WTC11 (cell line): ENCODE measurements around the gene C17orf107. TPM values are rescaled to one million over a fixed set of nuclear protein-coding genes. Genes with fewer than 3 reads are reported as not detected.

ENCODE experiments used
- ATAC-seq: fragments of 200-7000 bp; cut with Tn5 transposase; 2 replicates; pipeline ENCODE4 v1.10.0; 2021; ENCODE audit warnings: mild to moderate bottlenecking, moderate library complexity
- CTCF ChIA-PET: fragments of 300-600 bp; sonication (Branson Sonifier 250); formaldehyde crosslinking; loops from one replicate; lab custom pipeline; 2021; ENCODE audit warnings: antibody characterized with exemption; lab: Charles Lee
- POLR2A ChIA-PET: fragments of 350-600 bp; sonication (Branson Sonifier 250); formaldehyde crosslinking; loops from one replicate; lab custom pipeline; 2021; ENCODE audit warnings: antibody characterized with exemption; lab: Charles Lee
- DNase-seq: peaks from one replicate; pipeline ENCODE4 v3.0.0; 2021; ENCODE audit warnings: low spot score
- H3K27ac Mint-ChIP-seq: 2 replicates; pipeline ENCODE4 v1.8.0; 2021; ENCODE audit warnings: mixed read lengths
- H3K27me3 Mint-ChIP-seq: 2 replicates; pipeline ENCODE4 v1.8.0; 2021; ENCODE audit warnings: low read depth, mild to moderate bottlenecking, moderate library complexity, mixed read lengths
- H3K36me3 Mint-ChIP-seq: 2 replicates; pipeline ENCODE4 v1.8.0; 2021; ENCODE audit warnings: mixed read lengths
- H3K4me1 Mint-ChIP-seq: 2 replicates; pipeline ENCODE4 v1.8.0; 2022; ENCODE audit warnings: mixed read lengths
- H3K4me3 Mint-ChIP-seq: 2 replicates; pipeline ENCODE4 v1.8.0; 2021; ENCODE audit warnings: mild to moderate bottlenecking, moderate library complexity, mixed read lengths
- H3K9me3 Mint-ChIP-seq: 2 replicates; pipeline ENCODE4 v1.8.0; 2021; ENCODE audit warnings: mixed read lengths
- AFF4 ChIP-seq: sonication (generic); formaldehyde crosslinking; IDR thresholded peaks from 2 replicates; pipeline ENCODE4 v1.8.1; 2023; ENCODE audit warnings: mild to moderate bottlenecking, missing genetic modification reagents, borderline replicate concordance
- ATF2 ChIP-seq: sonication (generic); formaldehyde crosslinking; IDR thresholded peaks from 2 replicates; pipeline ENCODE4 v1.8.1; 2022; ENCODE audit warnings: low read depth, missing genetic modification reagents, borderline replicate concordance
- ATF3 ChIP-seq: sonication (generic); formaldehyde crosslinking; conservative IDR thresholded peaks from 2 replicates; pipeline ENCODE4 v1.8.1; 2022; ENCODE audit warnings: mild to moderate bottlenecking, missing genetic modification reagents
- ATF6 ChIP-seq: sonication (generic); formaldehyde crosslinking; IDR thresholded peaks from 2 replicates; pipeline ENCODE4 v1.8.1; 2023; ENCODE audit warnings: mild to moderate bottlenecking, missing genetic modification reagents
- CDX4 ChIP-seq: fragments of 250-450 bp; sonication (Bioruptor Pico); IDR thresholded peaks from 2 replicates; pipeline ENCODE4 v1.9.0; 2021; ENCODE audit warnings: moderate library complexity, mild to moderate bottlenecking, inconsistent platforms, borderline replicate concordance
- ERG ChIP-seq: fragments of 250-450 bp; sonication (Bioruptor Pico); IDR thresholded peaks from 2 replicates; pipeline ENCODE4 v1.8.0; 2021; ENCODE audit warnings: mild to moderate bottlenecking
- ETV6 ChIP-seq: sonication (generic); formaldehyde crosslinking; IDR thresholded peaks from 2 replicates; pipeline ENCODE4 v1.8.1; 2022; ENCODE audit warnings: mild to moderate bottlenecking, missing genetic modification reagents
- FOXP1 ChIP-seq: sonication (generic); formaldehyde crosslinking; IDR thresholded peaks from 2 replicates; pipeline ENCODE4 v1.8.0; 2022; ENCODE audit warnings: missing genetic modification reagents, mild to moderate bottlenecking, moderate library complexity, borderline replicate concordance
- HMGA2 ChIP-seq: fragments of 250-450 bp; sonication (Bioruptor Pico); IDR thresholded peaks from 2 replicates; pipeline ENCODE4 v1.4.0; 2021; ENCODE audit warnings: mild to moderate bottlenecking, moderate library complexity
- IRF2 ChIP-seq: sonication (generic); formaldehyde crosslinking; IDR thresholded peaks from 2 replicates; pipeline ENCODE4 v1.8.0; 2022; ENCODE audit warnings: low read depth, missing genetic modification reagents, borderline replicate concordance
- MAX ChIP-seq: sonication (generic); formaldehyde crosslinking; IDR thresholded peaks from 2 replicates; pipeline ENCODE4 v1.8.0; 2022; ENCODE audit warnings: mild to moderate bottlenecking, missing genetic modification reagents
- MLX ChIP-seq: sonication (generic); formaldehyde crosslinking; IDR thresholded peaks from 2 replicates; pipeline ENCODE4 v1.8.1; 2023; ENCODE audit warnings: mild to moderate bottlenecking, missing genetic modification reagents, moderate library complexity
- RELA ChIP-seq: sonication (generic); formaldehyde crosslinking; IDR thresholded peaks from 2 replicates; pipeline ENCODE4 v1.8.1; 2022; ENCODE audit warnings: missing genetic modification reagents, mild to moderate bottlenecking, borderline replicate concordance
- SOX15 ChIP-seq: fragments of 250-450 bp; sonication (Bioruptor Pico); IDR thresholded peaks from 2 replicates; pipeline ENCODE4 v1.9.0; 2021; ENCODE audit warnings: mild to moderate bottlenecking
- SP1 ChIP-seq: sonication (generic); formaldehyde crosslinking; conservative IDR thresholded peaks from 2 replicates; pipeline ENCODE4 v1.8.1; 2022; ENCODE audit warnings: missing genetic modification reagents
- TCF7 ChIP-seq: sonication (generic); formaldehyde crosslinking; IDR thresholded peaks from 2 replicates; pipeline ENCODE4 v1.8.0; 2022; ENCODE audit warnings: mild to moderate bottlenecking, low read depth, missing genetic modification reagents, moderate library complexity
- ZBTB21 ChIP-seq: sonication (generic); formaldehyde crosslinking; IDR thresholded peaks from 2 replicates; pipeline ENCODE4 v1.8.1; 2023; ENCODE audit warnings: mild to moderate bottlenecking, missing genetic modification reagents, borderline replicate concordance
- ZMAT4 ChIP-seq: fragments of 250-450 bp; sonication (Bioruptor Pico); IDR thresholded peaks from 2 replicates; pipeline ENCODE4 v1.9.0; 2021; ENCODE audit warnings: mild to moderate bottlenecking
- ZNF219 ChIP-seq: sonication (generic); formaldehyde crosslinking; IDR thresholded peaks from 2 replicates; pipeline ENCODE4 v1.8.0; 2023; ENCODE audit warnings: missing genetic modification reagents, mild to moderate bottlenecking, borderline replicate concordance
- ZNF263 ChIP-seq: sonication (generic); formaldehyde crosslinking; IDR thresholded peaks from 2 replicates; pipeline ENCODE4 v1.8.1; 2022; ENCODE audit warnings: low read depth, mild to moderate bottlenecking, moderate library complexity, missing genetic modification reagents
- ZNF671 ChIP-seq: fragments of 250-450 bp; sonication (Bioruptor Pico); IDR thresholded peaks from 2 replicates; pipeline ENCODE4 v1.8.0; 2021; ENCODE audit warnings: mild to moderate bottlenecking
- total RNA-seq: library from RNA; stranded (reverse); gene quantifications from 3 replicates; pipeline ENCODE4 v1.2.3, GENCODE V29; 2021

Gene C17orf107
- total RNA-seq, 1 experiment from 2014 or later: 8.7 TPM

- Mint-ChIP-seq H3K27ac (peak overlapping the region; percentile 88), H3K36me3 (no peaks in the 10 kb centered on the region), H3K4me3 (no peak overlapping the region), H3K4me1 (peaks cover 71% of the 10 kb centered on the region), H3K9me3 (no peaks in the 10 kb centered on the region), H3K27me3 (no peaks in the 10 kb centered on the region)
- DNase-seq: no peak
- CTCF ChIA-PET: interaction anchor here (1.5 kb wide), 1 partner anchor 10 kb away, joined by 3 read pairs; no protein-coding TSS in a partner anchor
- no peak for TF ChIP-seq AFF4 (CRISPR knock-in tag)
- TF ChIP-seq FOXP1 (CRISPR knock-in tag): no peak
- TF ChIP-seq ETV6 (CRISPR knock-in tag): no peak
- no peak for TF ChIP-seq IRF2 (CRISPR knock-in tag)
- no peak for TF ChIP-seq SP1
- TF ChIP-seq ZNF263 (CRISPR knock-in tag): no peak
- TF ChIP-seq ZMAT4: no peak
- TF ChIP-seq ATF3 (CRISPR knock-in tag): no peak
- TF ChIP-seq ZBTB21: no peak
- TF ChIP-seq SOX15: no peak
- no peak for TF ChIP-seq ZNF671 (CRISPR knock-in tag)
- POLR2A ChIA-PET: no interaction called here
- no peak for ATAC-seq
Measured at GRCh38 chr17:4851084-4851483, 48.3 kb upstream of the C17orf107 start.

GRCh38 chr17:4852567-4853207 is 46.6 kb upstream of the C17orf107 start:
- no peaks in the 10 kb centered on the region for H3K36me3 Mint-ChIP-seq
- ChIA-PET CTCF (no interaction called here), POLR2A (no interaction called here)
- H3K9me3 Mint-ChIP-seq: no peaks in the 10 kb centered on the region
- TF ChIP-seq ATF2 (CRISPR knock-in tag) (no peak), TCF7 (CRISPR knock-in tag) (no peak)
- DNase-seq: no peak
- ATAC-seq: no peak
- peak overlapping the region; percentile 90 for H3K27ac Mint-ChIP-seq
- H3K4me1 Mint-ChIP-seq: peaks cover 73% of the 10 kb centered on the region
- H3K4me3 Mint-ChIP-seq: no peak overlapping the region
- no peaks in the 10 kb centered on the region for H3K27me3 Mint-ChIP-seq

- Mint-ChIP-seq H3K9me3 (no peaks in the 10 kb centered on the region), H3K27ac (no peak overlapping the region), H3K27me3 (no peaks in the 10 kb centered on the region), H3K4me1 (peaks cover 73% of the 10 kb centered on the region), H3K36me3 (no peaks in the 10 kb centered on the region), H3K4me3 (no peak overlapping the region)
- ChIA-PET CTCF (no interaction called here), POLR2A (no interaction called here)
- no peak for ATAC-seq
- DNase-seq: no peak
- no peak for TF ChIP-seq ZNF219 (CRISPR knock-in tag)
- TF ChIP-seq HMGA2 (CRISPR knock-in tag): no peak
- TF ChIP-seq ERG (CRISPR knock-in tag): no peak
- no peak for TF ChIP-seq MLX (CRISPR knock-in tag)
- no peak for TF ChIP-seq ZNF671 (CRISPR knock-in tag)
- TF ChIP-seq MAX (CRISPR knock-in tag): no peak
- no peak for TF ChIP-seq ATF6 (CRISPR knock-in tag)
- no peak for TF ChIP-seq RELA (CRISPR knock-in tag)
- no peak for TF ChIP-seq CDX4 (CRISPR knock-in tag)
Measured at GRCh38 chr17:4853208-4853671, 46.1 kb upstream of the C17orf107 start.
